GM13976 (cell line): ENCODE results near the gene SFSWAP.

Experiments used
- DNase-seq: peaks from one replicate; pipeline ENCODE4 v3.0.0; 2012; ENCODE audit warnings: low spot score
- CTCF ChIP-seq: IDR thresholded peaks from 2 replicates; pipeline ENCODE4 v1.5.1; 2012; ENCODE audit warnings: borderline replicate concordance, mild to moderate bottlenecking; ENCODE audit not compliant: insufficient read depth; ENCODE audit errors: extremely low read depth, missing control alignments, control extremely low read depth
- in situ Hi-C: fragments of 300-500 bp; cut with MboI; formaldehyde crosslinking; loops from one replicate; pipeline ENCODE4 v1.12.0; 2022; ENCODE audit warnings: low sequenced_read_pairs, mixed read lengths, inconsistent platforms; ENCODE audit not compliant: unreplicated experiment

Gene SFSWAP

DNA sequence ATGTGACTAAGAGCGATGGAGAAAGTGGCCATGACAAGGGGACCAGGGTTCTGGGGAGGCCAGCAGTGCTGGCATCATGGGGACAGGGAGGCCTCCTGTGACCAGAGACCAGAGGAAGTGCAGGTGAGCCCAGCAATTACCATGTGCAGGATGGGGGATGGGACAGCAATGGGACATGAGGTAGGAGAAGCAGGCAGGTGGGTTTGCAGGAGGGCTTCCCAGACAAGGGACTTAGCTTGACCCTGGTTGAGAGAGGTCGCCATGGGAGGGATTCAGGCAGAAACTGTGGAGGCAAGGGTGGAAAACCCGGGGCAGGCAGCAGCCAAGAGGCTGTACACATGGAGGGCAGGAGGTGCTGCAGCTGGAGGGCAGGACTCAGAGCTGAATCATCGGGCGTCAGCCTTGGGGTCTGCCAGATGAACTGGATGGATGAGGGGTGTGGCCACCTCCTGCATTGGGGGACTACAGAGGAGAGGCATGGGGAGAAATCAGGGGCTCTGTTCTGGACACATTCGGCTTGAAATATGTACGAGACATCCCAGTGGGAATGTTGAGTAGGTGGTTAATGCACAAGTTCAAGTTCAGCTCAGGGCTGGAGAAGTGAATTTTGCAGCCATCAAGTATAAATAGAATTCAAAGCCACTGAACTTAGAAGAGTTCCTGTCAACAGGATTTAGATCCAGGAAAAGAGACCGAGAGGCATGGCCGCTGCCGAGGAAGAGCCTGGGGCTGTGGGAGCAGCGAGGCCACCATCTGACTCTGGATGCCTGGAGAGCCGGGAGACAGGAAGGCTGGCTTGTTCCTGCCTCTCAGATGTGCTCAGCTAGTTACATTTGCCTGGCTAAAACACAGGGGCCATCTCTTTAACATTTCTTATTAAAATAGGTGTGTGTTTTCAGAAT lies 36.6 kb downstream of the SFSWAP start:
- no peak for DNase-seq
- TF ChIP-seq CTCF = no peak
- in situ Hi-C loops = no loop called here

GRCh38 chr12:131749618-131750315 lies 38.9 kb downstream of the SFSWAP start:
- no peak for DNase-seq
- TF ChIP-seq CTCF = no peak
- in situ Hi-C loops = no loop called here

- in situ Hi-C loops = no loop called here
- TF ChIP-seq CTCF = no peak
- DNase-seq = no peak
Measured at GRCh38 chr12:131751335-131751734, 40.4 kb downstream of the SFSWAP start.

DNA sequence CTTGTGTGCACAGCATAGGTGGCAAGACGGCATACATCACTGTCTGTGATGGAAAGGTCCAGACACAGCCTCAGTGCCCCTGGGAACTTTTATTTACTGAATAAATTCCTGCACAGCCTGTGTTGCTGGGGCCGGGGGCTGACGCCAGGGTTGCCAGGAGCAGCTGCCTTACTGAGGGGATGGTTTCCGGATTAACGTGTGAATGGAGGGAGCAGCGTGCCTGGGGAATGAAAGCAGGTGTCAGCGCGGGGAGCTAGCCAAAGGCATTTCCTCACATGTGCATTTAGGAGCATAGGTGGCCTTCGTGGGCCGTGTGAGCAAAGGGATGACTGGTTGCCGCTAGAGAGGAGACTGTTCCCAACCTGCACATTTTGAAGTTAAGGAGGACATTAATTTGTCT lies 41.6 kb downstream of the SFSWAP start:
- no peak for TF ChIP-seq CTCF
- in situ Hi-C loops = no loop called here
- DNase-seq = no peak

- in situ Hi-C loops = no loop called here
- no peak for DNase-seq
- TF ChIP-seq CTCF = no peak
Measured at GRCh38 chr12:131753005-131753404, 42.1 kb downstream of the SFSWAP start.

DNA sequence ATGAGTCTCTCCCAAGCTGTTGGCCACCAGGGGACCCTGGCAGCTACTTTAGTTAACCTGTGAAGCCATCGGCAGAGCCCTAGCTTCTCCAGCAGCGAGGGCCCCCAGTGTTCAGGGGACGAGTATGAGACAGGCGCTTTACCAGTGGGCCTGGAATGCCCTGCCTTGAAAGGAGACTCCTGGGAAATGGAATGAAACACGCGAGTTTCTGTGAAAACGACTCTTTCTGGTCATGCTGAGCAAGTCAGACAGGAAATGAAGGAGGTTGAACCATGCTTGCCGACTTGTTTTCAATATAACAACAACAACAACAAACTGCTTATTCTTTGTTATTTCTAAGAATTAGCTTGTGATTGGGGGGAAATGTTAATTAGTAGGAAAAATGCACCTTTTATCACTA lies 42.9 kb downstream of the SFSWAP start:
- in situ Hi-C loops = no loop called here
- no peak for TF ChIP-seq CTCF
- DNase-seq = no peak
